Duodenal mucosa (tissue), 2 donors: ENCODE results near the gene KCNQ4.

ENCODE experiments used
- H3K27ac ChIP-seq: one replicate; pipeline ENCODE4 v1.7.0; 2013; ENCODE audit warnings: low read depth, low read length
- H3K27me3 ChIP-seq, 2 donors: one replicate each; pipeline ENCODE4 v1.7.0; 2013; ENCODE audit warnings: low read length in 2 of 2, control low read depth in 1 of 2; ENCODE audit not compliant: insufficient read depth in 2 of 2, control insufficient read depth in 1 of 2
- H3K36me3 ChIP-seq, 2 donors: one replicate each; pipeline ENCODE4 v1.7.0; 2013; ENCODE audit warnings: low read length in 2 of 2, control low read depth in 1 of 2; ENCODE audit not compliant: insufficient read depth in 2 of 2, control insufficient read depth in 1 of 2
- H3K4me1 ChIP-seq, 2 donors: one replicate each; pipeline ENCODE4 v1.7.0; 2013; ENCODE audit warnings: low read length in 2 of 2, control low read depth in 1 of 2; ENCODE audit not compliant: insufficient read depth in 2 of 2, control insufficient read depth in 1 of 2
- H3K4me3 ChIP-seq, 2 donors: one replicate each; pipeline ENCODE4 v1.7.0; 2013; ENCODE audit warnings: low read length in 2 of 2, low read depth in 1 of 2
- H3K9ac ChIP-seq, 2 donors: one replicate each; pipeline ENCODE4 v1.7.0; 2013; ENCODE audit warnings: low read length in 2 of 2, low read depth in 1 of 2
- H3K9me3 ChIP-seq, 2 donors: one replicate each; pipeline ENCODE4 v1.7.0; 2013; ENCODE audit warnings: low read length in 2 of 2, control low read depth in 1 of 2; ENCODE audit not compliant: control insufficient read depth in 1 of 2

KCNQ4 gene

DNA sequence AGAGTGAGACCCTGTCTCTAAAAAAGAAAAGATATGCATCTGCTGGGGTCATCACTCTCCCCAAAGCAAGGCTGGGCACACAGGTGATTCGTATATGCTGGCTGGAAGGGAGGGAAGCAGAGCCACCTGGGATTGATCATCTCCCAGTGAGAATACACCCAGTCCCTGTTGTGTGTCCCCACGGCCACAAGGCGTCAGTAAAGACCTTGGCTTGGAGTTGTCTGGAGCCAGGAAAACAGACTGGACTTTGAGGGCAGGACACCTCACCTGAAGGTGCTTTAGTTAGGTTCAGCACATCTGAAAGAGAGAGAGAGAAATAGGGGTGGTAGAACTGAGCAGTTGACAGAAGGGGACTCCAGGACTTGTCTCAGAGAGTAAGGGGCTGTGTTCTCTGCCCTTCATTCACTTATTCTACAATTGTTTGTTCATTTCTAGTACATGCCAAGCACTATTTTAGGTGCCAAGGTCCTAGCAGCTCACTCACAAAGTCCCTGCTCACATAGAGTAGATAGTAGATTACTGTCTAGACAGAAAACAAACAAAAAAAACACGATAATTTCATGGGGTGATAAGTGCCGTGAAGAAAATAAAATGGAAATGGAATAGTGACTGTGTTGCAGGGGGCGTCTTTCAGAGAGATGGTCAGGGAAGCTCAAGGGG lies 65.1 kb downstream of the KCNQ4 start:
- Histone ChIP-seq H3K9ac (no peak overlapping the region), H3K27me3 (no peaks in the 10 kb centered on the region), H3K4me3 (no peak overlapping the region), H3K27ac (no peak overlapping the region), H3K36me3 (no peaks in the 10 kb centered on the region), H3K9me3 (no peaks in the 10 kb centered on the region), H3K4me1 (peaks cover 0 to 5% of the 10 kb centered on the region in 2 donors)

DNA sequence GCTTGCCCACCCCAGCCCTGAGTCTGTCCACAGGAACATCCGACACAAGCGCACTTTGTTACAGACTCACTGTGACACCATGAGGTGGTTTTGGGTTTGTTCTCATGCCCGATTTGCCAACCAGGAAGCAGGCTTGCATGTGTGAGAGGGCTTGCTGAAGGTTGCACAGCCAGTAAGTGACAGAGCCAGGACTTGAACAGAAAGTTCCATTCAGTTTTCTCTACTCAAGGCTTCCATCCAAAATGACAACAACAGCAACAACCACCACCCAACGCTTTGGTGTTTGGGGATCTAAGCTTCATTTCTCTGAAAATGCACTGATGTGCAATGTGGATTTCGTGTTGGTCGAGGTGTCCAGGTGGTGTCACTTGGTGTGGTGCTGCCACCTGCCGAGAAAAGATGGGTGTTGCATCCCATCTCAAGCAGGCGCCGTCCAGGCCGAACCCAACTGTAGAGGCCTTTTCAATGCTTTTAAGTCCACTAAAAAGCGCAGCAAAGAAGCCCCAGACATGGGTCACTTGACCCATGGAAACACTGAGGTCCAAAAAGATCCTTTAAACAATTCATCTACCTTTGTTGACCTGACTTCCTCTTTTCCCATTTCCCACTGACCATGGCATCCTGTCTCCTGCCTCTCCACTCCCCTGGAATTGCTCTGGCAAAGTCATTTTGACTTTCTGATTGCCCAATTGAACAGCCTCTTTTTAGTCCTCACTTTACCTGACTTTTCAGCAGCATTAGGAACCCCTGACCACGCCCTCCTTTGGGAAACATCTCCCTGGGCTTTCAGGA lies 66.4 kb downstream of the KCNQ4 start:
- Histone ChIP-seq H3K27me3 (no peaks in the 10 kb centered on the region), H3K9ac (no peak overlapping the region), H3K36me3 (no peaks in the 10 kb centered on the region), H3K9me3 (no peaks in the 10 kb centered on the region), H3K27ac (no peak overlapping the region), H3K4me3 (no peak overlapping the region), H3K4me1 (peaks cover 0 to 5% of the 10 kb centered on the region in 2 donors)

DNA sequence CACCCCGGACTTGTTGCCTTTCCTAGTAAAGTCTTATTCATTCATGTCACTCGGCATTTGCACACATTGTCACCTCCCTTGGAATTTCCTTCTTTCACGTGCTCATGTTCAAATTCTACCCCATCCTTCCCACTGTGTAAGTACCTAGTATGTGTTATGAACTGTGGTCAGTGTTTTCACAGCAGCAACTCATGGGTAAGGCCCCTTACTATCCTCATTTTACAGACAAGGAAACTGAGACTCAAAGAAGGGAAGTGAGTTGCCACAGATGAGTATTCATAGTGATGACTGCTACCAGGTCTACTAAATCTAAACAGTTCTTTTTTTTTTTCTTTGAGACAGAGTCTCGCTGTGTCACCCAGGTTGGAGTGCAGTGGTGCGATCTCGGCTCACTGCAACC lies 68.1 kb downstream of the KCNQ4 start:
- Histone ChIP-seq H3K9ac (no peak overlapping the region), H3K27me3 (no peaks in the 10 kb centered on the region), H3K4me1 (no peaks in the 10 kb centered on the region)

DNA sequence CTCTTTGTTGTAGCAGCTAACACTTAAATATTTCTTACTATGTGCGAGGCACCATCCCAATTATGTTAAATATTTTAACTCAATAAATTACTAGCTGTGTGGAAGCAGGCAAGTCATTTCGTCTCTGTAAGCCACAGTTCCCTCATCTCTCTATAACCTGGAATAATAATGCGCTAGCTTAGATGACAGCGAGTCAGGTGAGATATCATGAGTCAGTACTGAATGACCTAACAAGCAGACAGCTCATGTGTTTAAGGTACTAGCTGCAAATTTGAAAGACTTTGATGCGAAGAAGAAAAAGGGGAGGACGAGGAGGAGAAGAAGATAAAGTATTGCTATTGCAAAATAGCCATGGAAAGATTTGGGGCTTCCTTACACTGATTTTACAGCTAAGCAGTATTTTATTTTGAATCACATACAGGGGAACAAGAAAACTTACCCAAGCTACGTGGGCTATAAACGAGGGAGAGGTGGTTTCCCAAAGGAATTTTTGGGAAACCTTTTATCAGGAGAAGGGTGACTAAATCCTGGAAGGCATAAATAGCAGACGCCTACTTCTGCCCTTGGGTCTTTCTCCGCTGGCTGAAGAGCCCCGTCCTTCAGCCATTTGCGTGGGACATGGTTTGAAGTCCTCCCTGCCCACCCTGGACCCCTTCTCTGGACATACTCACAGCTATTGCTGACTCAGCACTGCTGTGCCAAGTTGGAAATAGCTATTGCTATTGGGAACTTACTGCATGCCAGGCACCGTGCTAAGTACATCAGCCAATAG lies 69.7 kb downstream of the KCNQ4 start:
- no peak overlapping the region for H3K27ac ChIP-seq
- H3K27me3 ChIP-seq = no peaks in the 10 kb centered on the region
- H3K4me1 ChIP-seq = no peaks in the 10 kb centered on the region

More for the DNA sequence above, 68.1 kb downstream of the KCNQ4 start:
- Histone ChIP-seq H3K36me3 (no peaks in the 10 kb centered on the region), H3K4me3 (no peak overlapping the region), H3K9me3 (no peaks in the 10 kb centered on the region), H3K27ac (no peak overlapping the region)

DNA sequence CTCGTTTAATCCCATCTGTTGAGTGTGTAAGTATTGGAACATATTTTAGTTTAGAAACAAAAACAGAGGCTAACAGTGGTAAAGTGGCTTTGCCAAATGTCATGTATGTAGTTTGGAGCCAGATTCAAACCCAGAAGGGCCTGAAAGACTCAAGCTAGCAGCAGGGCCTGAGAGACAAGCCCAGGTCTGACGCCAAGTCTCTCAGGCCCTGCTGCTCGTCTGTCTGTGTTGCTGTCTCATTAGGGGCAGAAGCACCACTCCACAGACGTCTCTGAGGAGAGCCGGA lies 70.2 kb downstream of the KCNQ4 start:
- Histone ChIP-seq H3K27ac (no peak overlapping the region), H3K4me1 (no peaks in the 10 kb centered on the region), H3K9ac (no peak overlapping the region), H3K36me3 (no peaks in the 10 kb centered on the region), H3K27me3 (peaks cover 0 to 4% of the 10 kb centered on the region in 2 donors), H3K9me3 (no peaks in the 10 kb centered on the region), H3K4me3 (no peak overlapping the region)

More for the DNA sequence above, 69.7 kb downstream of the KCNQ4 start:
- no peaks in the 10 kb centered on the region for H3K36me3 ChIP-seq
- no peak overlapping the region for H3K4me3 ChIP-seq
- no peaks in the 10 kb centered on the region for H3K9me3 ChIP-seq
- no peak overlapping the region for H3K9ac ChIP-seq

DNA sequence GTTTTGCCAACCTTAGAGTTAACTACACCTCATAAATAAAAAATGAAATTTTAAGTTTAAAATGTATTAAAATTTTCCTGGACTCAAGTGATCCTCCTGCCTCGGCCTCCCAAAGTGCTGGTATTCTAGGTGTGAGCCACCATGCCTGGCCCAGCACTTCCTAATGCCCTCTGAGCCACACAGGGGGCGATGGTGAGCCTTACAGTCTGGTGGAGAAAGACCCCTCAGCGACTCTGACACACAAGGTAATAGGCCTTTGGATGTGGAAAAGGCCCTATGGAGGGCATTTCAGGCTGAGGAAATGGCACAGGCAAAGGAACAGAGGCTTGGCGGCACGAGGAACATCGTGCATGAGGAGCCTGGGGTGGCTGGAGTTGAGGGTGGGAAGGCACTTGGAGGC lies 71.9 kb downstream of the KCNQ4 start:
- Histone ChIP-seq H3K9me3 (no peaks in the 10 kb centered on the region), H3K4me3 (no peak overlapping the region), H3K9ac (no peak overlapping the region), H3K4me1 (no peaks in the 10 kb centered on the region), H3K27me3 (peaks cover 2 to 6% of the 10 kb centered on the region in 2 donors), H3K36me3 (no peaks in the 10 kb centered on the region), H3K27ac (no peak overlapping the region)

DNA sequence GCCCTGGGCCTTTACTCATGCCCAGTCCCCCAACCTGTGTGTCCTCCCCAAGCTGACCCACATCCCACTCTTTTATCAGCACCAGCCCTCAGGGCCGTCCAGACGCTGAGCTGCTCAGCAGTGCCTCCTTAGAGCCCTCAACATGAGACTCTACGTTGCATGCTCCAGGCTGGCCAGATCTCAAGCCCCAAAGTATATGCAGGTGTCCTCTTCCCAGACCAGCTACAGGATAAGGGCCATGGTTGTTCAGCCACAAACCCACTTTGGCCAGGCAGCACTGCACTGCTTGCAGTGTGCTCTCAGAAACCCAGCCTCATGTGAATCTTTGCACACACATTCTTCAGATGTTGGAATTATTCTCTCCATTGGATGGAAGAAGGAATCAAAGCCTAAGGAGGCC lies 72.5 kb downstream of the KCNQ4 start:
- Histone ChIP-seq H3K9me3 (no peaks in the 10 kb centered on the region), H3K4me1 (peaks cover 3 to 4% of the 10 kb centered on the region in 2 donors), H3K9ac (no peak overlapping the region), H3K4me3 (no peak overlapping the region), H3K27me3 (peaks cover 8% of the 10 kb centered on the region in 2 donors), H3K27ac (no peak overlapping the region), H3K36me3 (no peaks in the 10 kb centered on the region)

DNA sequence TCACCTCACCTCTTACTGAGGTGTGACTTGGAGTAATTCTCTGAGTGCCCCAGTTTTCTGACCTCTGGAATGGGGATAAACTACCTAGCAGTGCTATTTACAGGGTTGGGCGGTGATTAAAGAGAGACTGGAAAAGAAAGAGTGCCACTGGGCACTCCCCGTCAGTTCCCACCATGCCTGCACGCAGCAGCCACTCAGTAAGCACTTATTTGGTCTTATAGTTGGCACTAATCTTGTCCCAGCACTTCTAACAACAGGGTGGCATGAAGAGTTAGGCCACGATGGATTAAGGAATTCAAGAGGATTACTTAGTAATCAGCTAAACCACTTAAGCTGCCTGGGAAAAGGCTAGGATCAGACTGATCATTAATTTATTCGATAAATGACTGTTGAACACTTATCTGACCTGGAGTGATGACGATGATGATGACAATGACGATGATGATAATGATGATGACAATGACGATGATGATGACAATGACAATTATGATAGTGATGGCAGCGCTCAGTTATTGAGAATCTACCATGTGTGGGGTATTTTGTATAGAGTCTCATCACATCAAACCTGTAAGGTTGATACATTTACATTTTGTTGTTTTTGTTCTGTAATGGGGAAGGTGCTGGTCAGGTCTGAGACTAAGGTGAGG lies 73.2 kb downstream of the KCNQ4 start:
- peaks cover 8 to 9% of the 10 kb centered on the region in 2 donors for H3K27me3 ChIP-seq
- no peak overlapping the region for H3K27ac ChIP-seq
- no peak overlapping the region for H3K9ac ChIP-seq
- peaks cover 5 to 6% of the 10 kb centered on the region in 2 donors for H3K4me1 ChIP-seq
- H3K4me3 ChIP-seq = no peak overlapping the region
- H3K9me3 ChIP-seq = no peaks in the 10 kb centered on the region
- no peaks in the 10 kb centered on the region for H3K36me3 ChIP-seq

DNA sequence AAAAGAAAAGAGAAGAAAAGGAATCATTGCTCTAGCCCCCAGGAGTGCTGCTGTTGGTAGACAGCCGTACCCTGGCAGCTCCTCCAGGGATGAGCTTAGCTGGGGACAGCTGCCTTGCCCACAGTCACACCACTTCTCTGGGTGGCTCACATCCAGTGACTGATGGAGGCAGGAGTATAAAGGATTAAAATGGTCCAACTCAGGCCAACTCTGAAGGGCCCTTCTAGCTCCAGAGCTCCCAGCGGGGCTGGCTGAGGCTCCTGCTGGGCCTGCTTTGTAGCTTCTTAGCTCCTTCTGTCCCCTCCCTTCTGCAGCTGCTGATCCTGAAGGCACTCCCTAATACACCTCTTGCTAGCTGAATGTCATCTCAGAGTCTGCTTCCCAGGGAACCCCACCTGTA lies 74.2 kb downstream of the KCNQ4 start:
- Histone ChIP-seq H3K9ac (no peak overlapping the region), H3K4me3 (no peak overlapping the region), H3K27ac (no peak overlapping the region), H3K9me3 (no peaks in the 10 kb centered on the region), H3K27me3 (peaks cover 8 to 9% of the 10 kb centered on the region in 2 donors), H3K36me3 (no peaks in the 10 kb centered on the region), H3K4me1 (peaks cover 7 to 9% of the 10 kb centered on the region in 2 donors)
